NCI-H146 (cell line): Measurements from ENCODE around the gene LYZ.
A peak's percentile ranks its signal among the peaks of the same experiment; 100 is the strongest.
"Not testable (repeated sequence)": the region's sequence is repeated elsewhere in the genome, so short reads cannot be mapped to it uniquely, and the experiment has no call there.

ENCODE experiments used
- DNase-seq: peaks from one replicate; lab custom pipeline; 2025; lab: John Stamatoyannopoulos, UW

LYZ gene

DNA sequence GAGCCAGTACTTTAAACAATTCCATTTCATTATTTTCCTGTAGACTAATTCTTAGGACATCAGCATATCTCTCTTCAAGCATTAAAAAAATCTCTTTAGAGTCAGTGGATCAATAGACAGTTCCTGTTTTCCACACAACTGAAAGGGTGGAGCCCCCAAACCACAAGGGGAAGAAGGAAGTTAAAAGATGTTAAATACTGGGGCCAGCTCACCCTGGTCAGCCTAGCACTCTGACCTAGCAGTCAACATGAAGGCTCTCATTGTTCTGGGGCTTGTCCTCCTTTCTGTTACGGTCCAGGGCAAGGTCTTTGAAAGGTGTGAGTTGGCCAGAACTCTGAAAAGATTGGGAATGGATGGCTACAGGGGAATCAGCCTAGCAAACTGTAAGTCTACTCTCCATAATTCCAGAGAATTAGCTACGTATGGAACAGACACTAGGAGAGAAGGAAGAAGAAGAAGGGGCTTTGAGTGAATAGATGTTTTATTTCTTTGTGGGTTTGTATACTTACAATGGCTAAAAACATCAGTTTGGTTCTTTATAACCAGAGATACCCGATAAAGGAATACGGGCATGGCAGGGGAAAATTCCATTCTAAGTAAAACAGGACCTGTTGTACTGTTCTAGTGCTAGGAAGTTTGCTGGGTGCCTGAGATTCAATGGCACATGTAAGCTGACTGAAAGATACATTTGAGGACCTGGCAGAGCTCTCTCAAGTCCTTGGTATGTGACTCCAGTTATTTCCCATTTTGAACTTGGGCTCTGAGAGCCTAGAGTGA lies at the start of gene LYZ:
Gene LYZ (plus strand): TSS at position 220 of the 777 bp plus-strand sequence. CDS start 28 bp downstream, at position 248.
- no peak for DNase-seq

DNA sequence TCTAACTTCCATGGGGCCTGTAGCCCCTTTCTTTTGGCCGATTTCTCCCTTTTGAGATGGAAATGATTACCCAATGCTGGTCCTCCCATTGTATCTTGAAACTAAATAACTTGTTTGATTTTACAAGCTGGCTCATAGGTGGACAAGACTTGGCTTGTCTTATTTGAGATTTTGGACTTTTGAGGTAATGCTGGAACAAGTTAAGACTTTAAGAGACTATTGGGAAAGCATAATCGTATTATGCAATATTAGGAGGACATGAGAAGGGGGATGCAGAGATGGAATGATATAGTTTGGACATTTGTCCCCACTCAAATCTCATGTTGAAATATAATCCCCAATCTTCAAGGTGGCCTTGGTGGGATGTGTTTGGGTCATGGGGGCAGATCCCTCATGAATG lies 49.2 kb upstream of the LYZ start:
- DNase-seq = no peak

DNA sequence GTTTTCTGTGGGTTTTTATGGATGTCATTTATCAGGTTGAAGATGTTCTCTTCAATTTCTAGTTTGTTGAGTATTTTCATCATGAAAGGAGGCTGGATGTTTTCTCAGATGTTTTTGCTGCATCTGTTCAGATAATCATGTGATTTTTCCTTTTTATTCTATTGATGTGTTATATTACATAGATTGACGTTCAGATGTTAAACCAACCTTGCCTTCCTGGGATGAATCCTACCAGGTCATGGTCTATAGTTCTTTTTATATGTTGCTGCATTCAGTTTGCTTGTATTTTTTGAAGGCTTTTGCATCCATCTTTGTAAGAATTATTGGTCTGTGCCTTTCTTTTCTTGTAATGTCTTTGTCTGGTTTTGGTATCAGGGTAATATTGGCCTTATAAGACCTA lies 43.9 kb upstream of the LYZ start:
- no peak for DNase-seq

DNA sequence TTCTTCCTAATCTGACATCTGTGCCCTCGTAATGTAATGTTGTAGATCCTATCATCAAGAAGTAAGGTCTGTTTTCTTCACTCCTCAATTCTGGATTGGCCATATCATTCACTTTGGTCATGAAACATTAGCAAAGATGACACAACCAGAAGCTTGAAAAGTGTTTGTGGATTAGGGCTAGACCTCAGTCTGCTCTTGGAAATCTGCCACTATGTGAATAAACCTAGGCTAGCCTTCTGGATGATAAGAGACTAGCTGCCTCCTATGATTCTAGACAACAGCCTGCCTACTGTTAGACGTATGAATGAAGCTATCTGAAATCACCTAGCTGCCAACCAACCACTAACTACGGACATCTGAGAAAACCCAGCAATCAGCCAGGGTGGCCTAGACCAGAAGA lies 38.7 kb upstream of the LYZ start:
- DNase-seq = no peak

DNA sequence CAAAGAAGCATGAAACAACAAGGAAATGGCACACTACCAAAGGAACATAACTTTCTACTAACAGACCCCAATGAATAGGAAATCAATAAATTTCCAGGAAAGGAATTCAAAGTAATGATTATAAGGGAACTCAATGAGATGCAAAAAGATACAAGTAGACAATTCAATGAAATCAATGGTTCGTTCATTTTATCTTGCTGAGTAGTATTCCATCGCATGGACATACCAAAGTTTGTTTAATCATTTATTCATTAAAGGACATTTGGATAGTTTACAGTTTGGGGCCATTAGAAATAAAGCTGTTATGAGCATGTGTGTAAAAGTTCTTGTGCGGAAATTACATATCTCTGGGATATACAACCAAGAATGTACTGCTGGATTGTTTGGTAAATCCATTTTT lies 35.0 kb upstream of the LYZ start:
- no peak for DNase-seq

DNA sequence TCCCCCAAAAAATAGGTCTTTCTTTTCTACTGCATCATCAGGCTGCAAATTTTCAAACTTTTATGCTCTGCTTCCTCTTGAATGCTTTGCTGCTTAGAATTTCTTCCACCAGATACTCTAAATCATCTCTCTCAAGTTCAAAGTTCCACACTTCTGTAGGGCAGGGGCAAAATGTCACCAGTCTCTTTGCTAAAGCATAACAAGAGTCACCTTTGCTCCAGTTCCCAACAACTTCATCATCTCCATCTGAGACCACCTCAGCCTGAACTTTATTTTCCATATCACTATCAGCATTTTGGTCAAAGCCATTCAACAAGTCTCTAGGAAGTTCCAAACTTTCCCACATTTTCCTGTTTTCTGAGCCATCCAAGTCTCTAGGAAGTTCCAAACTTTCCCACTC lies 31.4 kb upstream of the LYZ start:
- DNase-seq = not testable (repeated sequence)

DNA sequence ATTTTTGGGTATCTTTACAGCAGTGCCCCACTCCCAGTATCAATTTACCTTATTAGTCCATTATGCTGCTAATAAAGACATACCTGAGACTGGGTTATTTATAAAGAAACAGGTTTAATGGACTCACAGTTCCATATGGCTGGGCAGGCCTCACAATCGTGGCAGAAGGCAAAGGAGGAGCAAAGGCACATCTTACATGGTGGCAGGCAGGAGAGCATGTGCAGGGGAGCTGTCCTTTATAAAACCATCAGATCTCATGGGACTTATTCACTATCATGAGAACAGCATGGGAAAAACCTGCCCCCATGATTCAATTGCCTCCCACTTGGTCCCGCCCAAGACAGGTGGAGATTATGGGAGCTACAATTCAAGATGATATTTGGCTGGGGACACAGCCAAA lies 30.9 kb upstream of the LYZ start:
- DNase-seq = not testable (repeated sequence)

DNA sequence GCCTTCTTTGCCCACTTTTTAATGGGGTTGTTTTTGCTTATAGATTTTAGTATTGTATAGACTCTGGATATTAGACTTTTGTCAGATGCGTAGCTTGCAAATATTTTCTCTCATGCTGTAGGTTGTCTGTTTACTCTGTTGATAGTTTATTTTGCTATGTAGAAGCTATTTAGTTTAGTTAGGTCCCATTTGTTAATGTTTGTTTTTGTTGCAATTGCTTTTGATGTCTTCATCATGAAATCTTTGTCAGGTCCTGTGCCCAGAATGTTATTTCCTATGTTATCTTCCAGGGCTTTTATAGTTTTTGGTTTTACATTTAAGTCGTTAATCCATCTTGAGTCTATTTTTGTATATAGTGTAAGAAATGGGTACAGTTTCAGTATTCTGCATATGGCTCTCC lies 30.0 kb upstream of the LYZ start:
- DNase-seq = no peak

DNA sequence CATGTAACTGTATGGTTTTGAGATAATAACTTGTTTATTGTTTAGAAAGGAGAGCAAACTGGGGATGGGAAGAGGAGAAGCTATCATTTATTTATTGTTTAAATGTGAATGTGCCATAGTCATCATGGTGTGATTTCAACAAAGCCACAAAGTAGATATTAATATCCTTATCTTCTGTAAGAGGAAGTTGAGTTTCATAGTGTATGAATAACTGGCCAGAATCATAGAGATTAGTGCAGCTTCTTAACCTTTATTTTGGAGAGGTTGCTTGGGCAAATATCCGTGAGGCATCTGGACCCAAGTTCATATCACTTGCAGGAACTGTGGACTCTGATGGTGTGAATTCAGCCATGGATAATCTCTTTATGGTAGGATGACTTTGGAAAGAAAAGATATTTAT lies 26.8 kb upstream of the LYZ start:
- DNase-seq = no peak

DNA sequence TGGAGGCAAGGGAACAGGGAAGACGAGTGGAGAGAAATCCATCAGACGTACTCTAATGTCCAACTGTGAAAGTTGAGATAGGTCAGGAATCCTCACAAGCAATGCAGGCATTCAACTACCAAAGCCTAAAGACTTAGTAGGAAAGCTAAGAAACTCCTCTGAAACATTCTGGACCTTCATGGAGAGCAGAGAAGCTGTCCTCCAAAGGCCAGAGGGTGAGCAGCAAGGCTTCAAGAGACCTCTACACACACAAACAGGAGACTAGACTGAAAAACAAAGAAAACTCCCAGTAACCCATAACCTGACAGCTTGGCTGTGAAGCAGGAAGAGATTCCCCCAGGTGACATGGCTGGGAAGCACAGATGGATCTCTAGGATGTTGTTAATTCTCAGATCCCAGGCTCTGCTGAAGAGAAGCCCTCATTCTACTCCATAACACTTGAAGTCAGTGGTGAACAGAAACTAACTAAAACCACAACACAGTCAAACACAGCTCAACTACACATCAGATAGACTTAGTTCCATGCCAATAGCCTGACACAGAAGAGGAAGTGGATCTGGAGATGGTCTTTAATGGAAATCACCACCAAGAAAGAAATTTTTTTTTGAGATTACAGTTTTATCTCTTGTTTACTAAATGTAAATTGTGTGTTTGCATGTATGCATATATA lies 23.2 kb upstream of the LYZ start:
- no peak for DNase-seq

DNA sequence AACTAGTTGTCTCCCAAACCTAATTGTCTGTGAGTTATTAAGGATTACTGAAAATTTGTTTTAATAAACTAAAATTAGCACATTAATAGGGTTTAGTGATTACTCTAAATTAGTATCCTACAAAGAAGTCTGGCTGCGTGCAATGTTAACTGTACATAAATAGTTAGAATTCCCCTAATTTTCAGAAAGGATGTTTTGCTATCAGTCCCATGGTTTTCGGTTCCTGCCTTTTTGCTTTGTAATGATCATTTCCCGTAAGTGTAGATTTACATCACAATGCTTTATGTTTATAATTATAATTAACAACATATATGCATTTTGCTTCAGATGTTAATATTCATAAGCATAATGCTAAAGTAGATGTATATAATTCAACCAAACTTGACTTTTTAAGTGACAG lies 19.8 kb upstream of the LYZ start:
- DNase-seq = no peak

DNA sequence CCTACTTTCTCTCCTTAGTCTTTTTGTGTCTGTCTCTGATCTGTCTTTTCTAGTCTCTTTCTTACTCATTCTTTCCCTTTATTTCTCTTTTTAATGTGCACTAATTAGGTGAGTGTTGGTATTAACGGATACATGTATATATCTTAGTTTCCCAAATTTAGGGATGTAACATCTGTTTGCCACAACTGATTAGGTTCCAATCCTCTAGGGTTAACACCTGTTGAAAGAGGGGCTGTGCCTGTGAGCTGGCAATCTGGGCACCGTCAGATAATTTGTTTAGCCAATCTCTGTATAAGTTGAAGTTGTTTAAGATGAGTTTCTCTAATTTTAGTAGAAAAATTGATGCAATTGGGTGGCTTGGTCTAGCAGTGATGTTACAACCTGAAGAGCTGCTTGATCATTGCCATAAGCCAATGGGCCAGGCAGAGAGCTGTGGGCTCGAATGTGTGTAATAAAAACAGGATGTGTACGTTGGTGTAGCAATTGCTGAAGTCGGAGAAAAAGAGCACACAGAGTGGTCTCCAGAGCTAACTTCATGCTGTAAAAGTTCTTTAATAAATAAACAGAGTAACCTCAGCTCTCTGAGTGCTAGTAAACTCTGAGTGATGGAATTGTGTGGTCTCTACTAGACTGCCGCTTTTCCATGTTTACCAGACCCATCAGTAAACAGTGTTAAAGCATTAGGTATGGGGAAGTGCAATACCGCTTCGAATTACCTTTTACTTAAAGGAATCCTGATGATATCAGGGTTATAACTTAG lies 18.3 kb upstream of the LYZ start:
- DNase-seq = no peak

DNA sequence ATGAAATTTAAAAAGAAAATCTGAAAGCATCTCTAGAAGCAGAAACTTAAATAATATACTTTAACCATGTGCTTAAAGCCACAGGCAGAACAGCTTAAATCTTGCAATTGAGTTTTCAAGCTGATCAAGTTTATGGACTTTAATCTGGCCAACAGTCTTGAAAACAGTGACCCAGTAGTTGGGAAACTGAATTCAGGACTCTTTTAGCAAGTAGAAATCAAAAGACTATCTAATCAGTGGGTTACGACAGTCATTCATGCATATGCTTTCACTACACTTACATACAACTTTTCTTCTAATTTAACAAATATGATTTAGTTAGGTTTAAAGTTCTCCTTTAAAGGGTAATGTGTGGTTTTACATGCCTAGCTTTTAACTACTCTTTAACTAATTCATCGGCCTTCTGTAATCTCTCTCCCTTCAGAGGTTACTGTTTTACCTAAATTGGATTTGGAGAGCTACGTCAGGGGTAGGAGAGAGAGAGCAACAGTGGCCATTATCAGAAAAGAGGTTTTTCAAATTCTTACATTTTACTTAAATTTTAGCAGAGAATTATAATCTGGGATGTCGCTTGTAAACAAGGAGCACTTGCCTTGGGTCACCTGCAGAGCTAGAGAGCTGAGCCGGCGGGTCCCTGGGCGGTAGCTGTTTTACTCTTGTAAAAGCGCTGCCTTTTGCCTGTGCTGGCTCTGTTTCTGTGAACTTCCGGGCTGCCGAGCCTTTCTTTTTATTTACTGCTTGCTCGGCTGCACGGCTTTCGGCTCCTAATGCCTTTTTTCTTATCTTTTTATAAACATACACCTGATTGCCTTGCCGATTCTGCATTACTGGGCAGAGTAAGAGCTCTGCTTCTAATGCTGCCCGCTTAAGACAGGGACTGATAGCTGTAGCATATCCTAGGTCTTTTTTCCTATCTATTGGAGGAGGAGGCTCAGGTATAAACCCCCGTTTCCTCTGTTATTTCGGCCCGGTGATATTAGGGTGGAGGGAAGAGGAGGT lies 17.4 kb upstream of the LYZ start:
- peak; percentile 49 for DNase-seq

DNA sequence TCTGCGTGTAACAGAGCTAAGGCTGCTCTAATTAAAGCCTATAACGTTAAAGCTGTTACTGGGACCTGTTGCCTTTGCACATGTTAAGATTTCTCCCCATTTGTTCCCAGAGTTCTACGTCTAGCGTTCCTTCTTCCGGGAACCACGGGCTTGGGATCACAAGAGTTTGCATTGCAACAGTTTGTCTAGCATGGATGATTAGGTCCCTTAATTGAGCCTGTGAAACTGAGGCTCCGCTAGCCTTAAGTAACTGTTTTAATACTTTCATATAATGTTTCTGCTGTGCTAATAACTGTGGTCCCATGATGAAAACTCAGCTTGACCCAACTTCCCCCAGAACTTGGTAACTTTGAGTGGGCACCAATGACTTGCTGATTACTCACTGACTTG lies 16.7 kb upstream of the LYZ start:
- DNase-seq = no peak

DNA sequence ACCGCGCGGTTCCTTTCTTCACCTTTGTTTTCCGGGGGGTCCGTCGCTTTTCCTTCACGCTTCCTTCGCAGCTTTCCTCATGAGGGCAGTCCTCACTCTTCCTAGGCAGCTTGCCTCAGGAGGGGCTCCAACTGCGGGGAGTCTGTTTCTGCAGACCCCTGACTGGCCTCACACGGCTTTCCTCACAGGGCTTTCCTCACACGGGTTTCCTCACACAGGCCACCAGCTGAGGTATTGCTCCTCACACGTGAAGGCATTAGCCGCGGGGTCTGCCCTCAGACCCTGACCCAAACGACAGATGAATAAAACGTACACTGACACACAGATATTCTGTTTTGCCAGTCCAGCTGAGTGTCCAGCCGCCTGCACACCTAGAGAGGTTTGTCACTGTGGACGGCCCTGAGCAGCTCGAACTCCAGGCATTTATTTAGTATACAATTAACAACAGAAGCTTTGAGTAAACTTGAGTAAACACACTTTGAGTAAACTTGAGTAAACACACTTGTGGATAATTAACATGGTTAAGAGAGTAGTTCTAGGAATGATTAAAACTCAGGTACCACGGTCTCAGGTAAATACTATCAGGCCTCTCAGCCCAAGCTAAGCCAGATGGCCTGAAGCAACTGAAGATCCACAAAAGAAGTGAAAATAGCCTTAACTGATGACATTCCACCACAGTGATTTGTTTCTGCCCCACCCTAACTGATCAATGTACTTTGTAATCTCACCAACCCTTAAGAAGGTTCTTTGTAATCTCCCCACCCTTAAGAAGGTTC lies 16.1 kb upstream of the LYZ start:
- DNase-seq = no peak

DNA sequence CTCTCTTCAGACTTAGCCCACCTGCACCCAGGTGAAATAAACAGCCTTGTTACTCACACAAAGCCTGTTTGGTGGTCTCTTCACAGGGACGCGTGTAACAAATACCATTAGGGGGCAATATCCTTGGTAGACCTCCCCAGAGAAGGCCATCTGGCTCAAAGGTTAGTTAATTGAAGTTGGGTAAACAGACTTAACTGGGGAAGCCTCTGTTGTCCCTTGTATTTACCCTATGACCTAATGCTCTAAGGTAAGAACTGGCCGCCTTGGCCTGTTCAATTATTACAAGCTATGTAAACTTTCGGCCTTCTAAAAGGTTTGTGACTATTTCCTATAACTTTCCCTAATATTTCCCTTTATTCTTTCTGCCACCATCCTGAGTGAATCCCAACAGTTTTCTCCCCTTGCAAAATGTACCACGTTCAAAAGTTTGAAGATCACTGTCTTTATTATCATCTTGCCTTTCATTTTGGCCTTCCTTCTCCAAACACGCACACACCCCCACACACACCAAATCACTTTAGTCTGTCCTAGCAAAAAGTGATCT lies 15.3 kb upstream of the LYZ start:
- peak; percentile 30 for DNase-seq

DNA sequence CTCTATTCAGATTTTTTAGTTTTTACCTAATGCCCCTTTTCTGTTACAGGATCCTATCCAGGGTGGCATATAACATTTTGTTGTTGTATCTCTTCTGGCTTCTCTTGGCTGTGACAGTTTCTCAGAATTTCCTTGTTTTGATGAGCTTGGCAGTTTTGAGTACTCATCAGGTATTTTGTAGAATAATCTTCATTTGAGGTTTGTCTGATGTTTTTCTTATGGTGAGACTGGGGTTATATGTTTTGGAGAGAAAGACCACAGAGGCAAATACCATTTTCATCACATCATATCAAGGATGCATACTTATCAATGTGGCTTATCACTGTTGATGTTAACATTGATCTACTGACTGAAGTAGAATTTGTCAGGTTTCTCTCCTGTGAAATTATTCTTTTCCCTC lies 14.0 kb upstream of the LYZ start:
- DNase-seq = no peak

DNA sequence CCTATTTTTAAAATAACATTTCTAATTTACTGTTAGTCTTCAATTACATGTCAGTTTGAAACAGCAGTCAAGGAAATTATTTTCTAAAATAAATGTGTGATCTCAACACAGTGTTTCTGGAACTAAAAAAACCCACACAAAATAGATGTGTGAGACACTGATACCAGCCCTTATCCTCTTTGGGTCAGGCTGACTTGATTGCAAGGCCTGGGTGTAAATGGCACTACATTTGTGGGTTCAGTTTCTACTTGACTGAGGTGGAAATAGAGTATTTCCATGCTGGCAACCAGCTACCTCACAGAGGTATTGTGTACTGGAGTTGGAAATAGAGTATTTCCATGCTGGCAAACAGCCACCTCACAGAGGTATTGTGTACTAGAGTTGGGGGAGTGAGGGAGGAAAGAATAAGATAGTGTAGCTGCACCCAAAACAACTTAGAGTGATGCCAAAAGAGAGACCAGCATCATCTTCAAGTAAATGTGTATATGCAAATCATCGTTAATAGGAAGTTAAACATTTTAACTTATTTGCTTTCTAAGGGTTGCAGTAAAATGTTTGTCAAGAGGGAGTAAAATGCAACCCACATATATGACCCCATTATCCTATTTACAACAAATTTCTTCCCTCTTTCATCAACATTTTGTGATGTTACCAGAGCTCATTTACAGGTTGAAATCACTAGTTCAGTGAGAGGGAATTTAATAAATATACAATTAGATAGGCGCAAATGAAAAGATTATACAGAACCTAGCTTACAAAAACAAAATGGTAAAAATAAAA lies 10.7 kb upstream of the LYZ start:
- no peak for DNase-seq

DNA sequence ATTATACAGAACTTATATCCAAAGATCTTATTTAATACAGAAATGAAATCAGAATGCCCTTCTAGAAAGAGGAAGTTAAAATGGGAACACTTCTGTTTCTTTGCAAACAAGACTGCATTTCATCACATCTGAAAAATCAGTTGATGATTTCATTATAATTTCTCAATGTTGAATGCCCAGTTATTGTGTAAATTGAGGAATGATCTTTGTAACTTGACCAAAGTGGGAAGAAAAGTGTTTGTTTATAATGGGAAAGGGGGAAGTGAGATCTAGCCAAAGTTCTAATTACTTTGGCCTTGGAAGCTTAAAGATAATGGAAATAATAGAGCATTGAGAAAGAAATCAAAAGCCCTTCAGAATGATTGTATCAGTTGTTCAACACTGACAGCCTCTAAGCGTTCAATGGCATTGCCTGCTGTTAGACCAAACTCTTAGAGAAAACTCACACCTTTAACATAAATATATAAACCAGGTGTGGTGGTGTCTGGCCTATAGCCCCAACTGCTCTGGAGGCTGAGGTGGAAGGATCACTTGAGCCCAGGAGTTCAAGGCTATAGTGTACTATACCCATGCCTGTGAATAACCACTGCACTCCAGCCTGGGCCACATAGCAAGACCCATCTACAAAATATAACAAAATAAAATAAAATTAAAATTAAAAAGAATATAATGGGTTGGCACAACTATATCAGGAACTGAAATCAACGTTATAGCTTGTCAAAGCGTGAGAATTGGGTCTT lies 9.9 kb upstream of the LYZ start:
- no peak for DNase-seq
